HG03469 (cell line): Measurements from ENCODE around the gene KLK3.
"Not testable (repeated sequence)": the region's sequence is repeated elsewhere in the genome, so short reads cannot be mapped to it uniquely, and the experiment has no call there.

Experiments used
- ATAC-seq: cut with Tn5 transposase; IDR thresholded peaks from one replicate; pipeline ENCODE4 v1.9.1; 2021; ENCODE audit warnings: mild to moderate bottlenecking, moderate library complexity, moderate number of reproducible peaks; ENCODE audit not compliant: unreplicated experiment

Gene KLK3

DNA sequence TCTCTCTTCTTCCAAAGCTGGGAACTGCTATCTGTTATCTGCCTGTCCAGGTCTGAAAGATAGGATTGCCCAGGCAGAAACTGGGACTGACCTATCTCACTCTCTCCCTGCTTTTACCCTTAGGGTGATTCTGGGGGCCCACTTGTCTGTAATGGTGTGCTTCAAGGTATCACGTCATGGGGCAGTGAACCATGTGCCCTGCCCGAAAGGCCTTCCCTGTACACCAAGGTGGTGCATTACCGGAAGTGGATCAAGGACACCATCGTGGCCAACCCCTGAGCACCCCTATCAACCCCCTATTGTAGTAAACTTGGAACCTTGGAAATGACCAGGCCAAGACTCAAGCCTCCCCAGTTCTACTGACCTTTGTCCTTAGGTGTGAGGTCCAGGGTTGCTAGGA, 5.1 kb downstream of the KLK3 start:
- ATAC-seq, result no peak

- ATAC-seq, result no peak
These were observed 6.3 kb downstream of the KLK3 start for GRCh38 chr19:50861010-50861409.

GRCh38 chr19:50861496-50862286, 7.0 kb downstream of the KLK3 start:
- no peak for ATAC-seq

DNA sequence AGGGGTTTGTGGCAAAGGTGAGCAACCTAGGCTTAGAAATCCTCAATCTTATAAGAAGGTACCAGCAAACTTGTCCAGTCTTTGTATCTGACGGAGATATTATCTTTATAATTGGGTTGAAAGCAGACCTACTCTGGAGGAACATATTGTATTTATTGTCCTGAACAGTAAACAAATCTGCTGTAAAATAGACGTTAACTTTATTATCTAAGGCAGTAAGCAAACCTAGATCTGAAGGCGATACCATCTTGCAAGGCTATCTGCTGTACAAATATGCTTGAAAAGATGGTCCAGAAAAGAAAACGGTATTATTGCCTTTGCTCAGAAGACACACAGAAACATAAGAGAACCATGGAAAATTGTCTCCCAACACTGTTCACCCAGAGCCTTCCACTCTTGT, 14.8 kb downstream of the KLK3 start:
- no peak for ATAC-seq

GRCh38 chr19:50870417-50871089, 15.8 kb downstream of the KLK3 start:
- ATAC-seq, result no peak

GRCh38 chr19:50873056-50873455, 18.3 kb downstream of the KLK3 start, which contains the start of gene KLK2:
KLK2 (plus strand) TSS chr19:50873439; CDS start chr19:50873474, 35 bp downstream.
- no peak for ATAC-seq

DNA sequence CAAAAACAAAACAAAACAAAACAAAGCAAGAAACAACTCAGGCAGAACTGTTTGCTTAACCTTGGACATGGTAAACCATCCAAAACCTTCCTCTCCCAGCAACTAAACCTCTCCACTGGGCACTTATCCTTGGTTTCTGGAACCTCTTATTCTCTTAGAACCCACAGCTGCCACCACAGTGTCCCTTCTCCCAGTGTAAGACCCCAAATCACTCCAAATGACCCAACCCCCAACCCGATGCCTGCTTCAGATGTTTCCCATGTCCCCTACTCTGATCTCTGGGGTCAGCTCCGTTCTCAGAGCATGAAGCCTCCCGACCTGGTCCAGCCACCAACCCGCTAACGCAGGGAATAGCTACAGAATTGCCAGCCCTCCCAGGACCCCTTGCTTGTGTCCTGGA, 19.5 kb downstream of the KLK3 start:
- ATAC-seq, result no peak

- ATAC-seq, result no peak
These were observed 21.2 kb downstream of the KLK3 start for GRCh38 chr19:50875795-50876422.

- ATAC-seq, result no peak
These were observed 21.7 kb downstream of the KLK3 start for GRCh38 chr19:50876456-50876855.

DNA sequence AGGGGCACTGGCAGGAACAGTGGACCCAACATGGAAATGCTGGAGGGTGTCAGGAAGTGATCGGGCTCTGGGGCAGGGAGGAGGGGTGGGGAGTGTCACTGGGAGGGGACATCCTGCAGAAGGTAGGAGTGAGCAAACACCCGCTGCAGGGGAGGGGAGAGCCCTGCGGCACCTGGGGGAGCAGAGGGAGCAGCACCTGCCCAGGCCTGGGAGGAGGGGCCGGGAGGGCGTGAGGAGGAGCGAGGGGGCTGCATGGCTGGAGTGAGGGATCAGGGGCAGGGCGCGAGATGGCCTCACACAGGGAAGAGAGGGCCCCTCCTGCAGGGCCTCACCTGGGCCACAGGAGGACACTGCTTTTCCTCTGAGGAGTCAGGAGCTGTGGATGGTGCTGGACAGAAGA, 22.6 kb downstream of the KLK3 start:
- ATAC-seq, result no peak

DNA sequence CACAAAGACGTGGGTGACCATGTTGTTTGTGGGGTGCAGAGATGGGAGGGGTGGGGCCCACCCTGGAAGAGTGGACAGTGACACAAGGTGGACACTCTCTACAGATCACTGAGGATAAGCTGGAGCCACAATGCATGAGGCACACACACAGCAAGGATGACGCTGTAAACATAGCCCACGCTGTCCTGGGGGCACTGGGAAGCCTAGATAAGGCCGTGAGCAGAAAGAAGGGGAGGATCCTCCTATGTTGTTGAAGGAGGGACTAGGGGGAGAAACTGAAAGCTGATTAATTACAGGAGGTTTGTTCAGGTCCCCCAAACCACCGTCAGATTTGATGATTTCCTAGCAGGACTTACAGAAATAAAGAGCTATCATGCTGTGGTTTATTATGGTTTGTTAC, 24.1 kb downstream of the KLK3 start:
- no peak for ATAC-seq

GRCh38 chr19:50880241-50880640, 25.5 kb downstream of the KLK3 start:
- no peak for ATAC-seq

DNA sequence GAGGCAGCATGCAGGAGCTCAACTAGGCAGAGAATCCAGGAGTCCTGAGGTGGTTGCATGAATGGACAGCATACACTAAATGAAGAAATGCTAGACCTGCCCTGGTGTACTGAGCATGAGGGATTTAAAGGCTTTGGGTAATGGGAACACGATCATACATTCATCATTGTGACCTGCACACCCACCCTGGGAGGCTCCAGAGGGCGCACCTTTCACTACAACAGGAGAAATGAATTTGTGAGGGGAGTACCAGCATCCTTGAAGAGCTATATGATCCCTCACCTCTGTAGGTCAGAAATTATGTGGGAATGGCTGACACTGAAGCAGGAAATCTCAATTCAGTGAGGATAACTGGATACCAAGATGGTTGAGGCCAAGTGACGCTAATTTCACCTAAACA, 27.5 kb downstream of the KLK3 start:
- no peak for ATAC-seq

GRCh38 chr19:50889638-50890037, 34.9 kb downstream of the KLK3 start:
- ATAC-seq, result no peak

DNA sequence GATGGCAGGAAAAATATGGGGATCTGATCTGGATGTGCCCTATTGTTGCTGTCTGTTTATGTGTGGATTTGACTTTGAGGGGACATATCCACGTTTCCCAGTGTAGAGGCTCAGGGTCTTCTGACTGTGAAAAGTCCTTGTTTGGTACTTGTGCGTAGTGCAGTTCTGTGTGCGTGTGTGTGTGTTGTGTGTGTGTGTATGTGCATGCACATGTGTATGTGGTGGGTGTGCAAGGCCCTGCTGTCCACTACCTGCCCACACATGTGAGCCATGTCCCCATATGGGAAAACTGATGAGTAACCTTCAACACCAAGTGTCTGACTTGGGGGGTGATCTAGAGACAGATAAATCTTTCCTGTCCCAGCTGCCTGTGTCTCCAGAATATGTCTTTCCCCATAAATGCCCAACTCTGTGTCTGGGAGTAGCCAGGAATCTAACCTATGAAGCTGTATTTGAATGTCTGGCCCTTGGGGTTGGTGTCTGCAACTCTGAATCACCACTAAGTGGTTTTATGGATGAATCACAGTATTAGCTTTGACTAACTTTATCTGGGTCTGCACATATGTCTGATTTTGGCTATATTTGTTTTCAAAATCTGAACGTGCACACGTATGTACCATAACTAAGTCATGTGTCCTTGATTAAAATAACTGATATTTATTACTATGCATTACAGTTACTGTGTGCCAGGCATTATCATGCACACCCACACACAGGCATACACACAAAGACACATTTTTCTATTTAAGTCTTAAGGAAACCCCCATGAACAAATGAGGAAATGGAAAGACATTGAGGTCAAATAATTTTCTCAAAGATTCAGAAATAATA, 35.9 kb downstream of the KLK3 start:
- ATAC-seq, result no peak

- no peak for ATAC-seq
These were observed 36.5 kb downstream of the KLK3 start for GRCh38 chr19:50891253-50891625.

DNA sequence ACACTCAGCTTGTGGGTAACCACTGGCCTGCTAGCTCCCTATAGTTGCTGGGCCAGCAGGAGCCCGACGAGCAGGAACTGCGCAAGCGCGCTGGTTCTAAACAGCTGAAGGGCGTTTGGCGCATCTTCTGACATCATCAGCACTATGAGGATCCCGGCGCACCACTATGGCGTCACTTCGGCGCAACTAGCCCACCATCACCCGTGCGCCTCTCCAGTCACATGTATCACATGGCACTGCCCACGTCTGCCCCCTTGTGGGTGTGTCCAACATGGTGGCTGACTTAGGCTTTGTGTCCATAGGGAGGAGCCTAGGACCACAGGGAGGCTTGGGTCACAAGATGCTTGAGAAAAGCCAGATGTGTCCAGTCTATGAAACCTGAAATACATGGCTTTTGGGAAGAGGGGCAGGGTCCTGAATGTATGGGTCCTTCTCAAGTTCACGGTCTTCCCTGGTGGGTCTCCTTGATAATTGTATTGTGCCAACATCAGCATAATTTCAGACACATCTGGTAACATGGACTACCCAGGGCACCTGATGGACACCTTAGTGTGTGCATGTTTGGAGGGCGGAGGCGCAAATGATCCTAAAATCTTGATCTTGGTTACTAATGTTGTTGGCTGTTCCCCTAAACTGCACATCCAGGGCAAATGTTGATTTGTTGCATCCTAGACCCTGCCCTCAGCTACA, 38.5 kb downstream of the KLK3 start:
- ATAC-seq, result no peak

DNA sequence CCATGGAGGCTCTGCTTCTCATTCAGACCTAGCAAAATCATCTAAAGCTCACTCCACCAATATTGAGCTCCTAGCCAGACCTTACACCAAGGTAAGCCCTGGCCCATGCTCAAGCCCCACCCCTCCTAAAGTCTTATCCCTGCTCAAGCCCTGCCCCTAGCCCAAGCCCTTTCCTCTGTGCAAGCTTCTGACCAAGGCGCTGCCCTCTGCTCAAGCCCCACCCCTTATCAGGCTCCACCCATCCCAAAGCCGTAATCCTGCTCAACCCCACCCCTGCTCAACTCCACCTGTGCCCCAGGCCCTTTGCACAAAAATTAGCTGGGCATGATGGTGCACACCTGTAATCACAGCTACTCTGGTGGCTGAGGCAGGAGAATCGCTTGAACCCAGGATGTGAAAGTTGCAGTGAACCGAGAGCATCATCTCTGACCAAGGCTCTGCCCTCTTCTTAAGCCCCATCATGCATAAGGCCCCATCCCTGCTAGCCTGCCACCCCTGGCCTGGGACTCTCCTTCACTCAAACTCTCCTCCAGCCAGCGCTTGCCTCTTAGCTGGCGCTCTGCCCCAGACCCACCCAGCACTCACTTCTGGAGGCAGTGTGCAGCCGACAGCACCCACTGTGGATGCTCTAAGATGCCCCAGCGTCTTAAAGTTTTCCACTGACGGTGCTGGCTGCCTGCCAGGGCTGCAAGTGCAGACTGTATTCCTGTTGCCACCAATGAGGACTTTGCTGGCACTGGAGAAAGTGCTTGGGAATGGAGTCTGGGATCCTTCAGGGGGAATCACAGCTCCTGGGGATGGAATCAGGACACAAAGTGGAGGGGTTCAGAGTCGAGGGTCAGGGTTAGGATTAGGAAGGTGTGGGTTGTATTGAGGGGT, 40.0 kb downstream of the KLK3 start:
- ATAC-seq, result no peak

- not testable (repeated sequence) for ATAC-seq
These were observed 41.4 kb downstream of the KLK3 start for GRCh38 chr19:50896089-50896590.
